GM21447 (cell line): ENCODE results near the gene GPSM3.
"Not testable (repeated sequence)": the region's sequence is repeated elsewhere in the genome, so short reads cannot be mapped to it uniquely, and the experiment has no call there.

ENCODE experiments used
- ATAC-seq: cut with Tn5 transposase; IDR thresholded peaks from one replicate; pipeline ENCODE4 v1.9.1; 2021; ENCODE audit not compliant: unreplicated experiment

GPSM3 gene

GRCh38 chr6:32192608-32193039 lies at the start of gene GPSM3:
Gene GPSM3 (minus strand): TSS chr6:32192643. CDS start chr6:32192513, 130 bp downstream.
- no peak for ATAC-seq

GRCh38 chr6:32240686-32241085 lies 48.2 kb upstream of the GPSM3 start:
- ATAC-seq: no peak

- no peak for ATAC-seq
Observed at GRCh38 chr6:32239462-32239861, 47.0 kb upstream of the GPSM3 start.

- ATAC-seq: no peak
Observed at GRCh38 chr6:32234934-32235333, 42.5 kb upstream of the GPSM3 start.

- no peak for ATAC-seq
Observed at GRCh38 chr6:32226434-32226833, 34.0 kb upstream of the GPSM3 start.

GRCh38 chr6:32224696-32225095 lies 32.3 kb upstream of the GPSM3 start:
- peak; percentile 57 for ATAC-seq

GRCh38 chr6:32223258-32224235 lies 31.1 kb upstream of the GPSM3 start, which contains the start of gene NOTCH4:
Gene NOTCH4 (minus strand): TSS chr6:32224067. CDS start chr6:32223928, 139 bp downstream.
- ATAC-seq: no peak

GRCh38 chr6:32222333-32223230 lies 30.1 kb upstream of the GPSM3 start:
- no peak for ATAC-seq

GRCh38 chr6:32220021-32220420 lies 27.6 kb upstream of the GPSM3 start:
- ATAC-seq: no peak

GRCh38 chr6:32218167-32218566 lies 25.7 kb upstream of the GPSM3 start:
- ATAC-seq: no peak

GRCh38 chr6:32216998-32217397 lies 24.6 kb upstream of the GPSM3 start:
- ATAC-seq: no peak

- ATAC-seq: no peak
Observed at GRCh38 chr6:32216285-32216684, 23.8 kb upstream of the GPSM3 start.

GRCh38 chr6:32215617-32216016 lies 23.2 kb upstream of the GPSM3 start:
- ATAC-seq: no peak

GRCh38 chr6:32214126-32214525 lies 21.7 kb upstream of the GPSM3 start:
- ATAC-seq: no peak

GRCh38 chr6:32213649-32214048 lies 21.2 kb upstream of the GPSM3 start:
- no peak for ATAC-seq

- no peak for ATAC-seq
Observed at GRCh38 chr6:32212076-32212760, 19.8 kb upstream of the GPSM3 start.

GRCh38 chr6:32211432-32211831 lies 19.0 kb upstream of the GPSM3 start:
- not testable (repeated sequence) for ATAC-seq

GRCh38 chr6:32210191-32210601 lies 17.8 kb upstream of the GPSM3 start:
- no peak for ATAC-seq

GRCh38 chr6:32208996-32209395 lies 16.6 kb upstream of the GPSM3 start:
- no peak for ATAC-seq

- ATAC-seq: no peak
Observed at GRCh38 chr6:32204268-32204715, 11.8 kb upstream of the GPSM3 start.
